ENCODE data around the gene GADD45GIP1.
"Not testable (repeated sequence)": the region's sequence is repeated elsewhere in the genome, so short reads cannot be mapped to it uniquely, and the experiment has no call there.

GADD45GIP1 gene

DNA sequence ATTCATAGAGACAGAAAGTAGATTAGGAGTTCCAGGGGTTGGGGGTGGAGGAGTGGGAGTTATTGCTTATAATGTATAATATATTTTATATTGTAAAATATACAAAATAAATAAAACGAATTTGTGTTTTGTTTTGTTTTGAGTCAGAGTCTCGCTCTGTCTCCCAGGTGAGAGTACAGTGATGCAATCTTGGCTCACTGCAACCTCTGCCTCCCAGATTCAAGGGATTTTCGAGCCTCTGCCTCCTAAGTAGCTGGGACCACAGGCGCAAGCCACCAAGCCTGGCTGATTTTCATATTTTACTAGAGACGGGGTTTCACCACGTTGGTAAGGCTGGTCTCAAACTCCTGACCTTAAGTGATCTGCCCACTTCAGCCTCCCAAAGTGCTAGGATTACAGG is 2.5 kb upstream of the GADD45GIP1 start:
- DNase-seq (ENCODE audit: low read depth in 2 of 2): no peak

DNA sequence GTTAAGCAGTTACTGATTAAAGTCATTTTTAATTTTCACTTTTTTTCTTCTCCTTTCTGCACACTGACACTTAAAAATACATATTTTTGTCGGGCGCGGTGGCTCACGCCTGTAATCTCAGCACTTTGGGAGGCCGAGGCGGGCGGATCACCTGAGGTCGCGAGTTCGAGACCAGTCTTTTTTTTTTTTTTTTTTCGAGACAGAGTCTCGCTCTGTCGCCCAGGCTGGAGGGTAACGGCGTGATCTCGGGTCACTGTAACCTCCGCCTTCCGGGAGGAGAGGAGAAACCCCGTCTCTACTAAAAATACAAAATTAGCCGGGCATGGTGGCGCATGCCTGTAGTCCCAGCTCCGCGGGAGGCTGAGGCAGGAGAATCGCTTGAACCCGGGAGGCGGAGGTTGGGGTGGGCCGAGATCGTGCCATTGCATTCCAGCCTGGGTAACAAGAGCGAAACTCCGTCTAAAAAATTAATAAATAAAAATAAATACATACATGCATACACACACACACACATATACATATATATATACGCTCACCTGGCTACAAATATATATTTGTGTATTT is 448 bp upstream of the GADD45GIP1 start:
- DNase-seq (ENCODE audit: low read depth in 2 of 2): not testable (repeated sequence)

GRCh38 chr19:12955996-12956395 is 1.0 kb downstream of the GADD45GIP1 start:
- no peak for DNase-seq (ENCODE audit: low read depth in 2 of 2)

DNA sequence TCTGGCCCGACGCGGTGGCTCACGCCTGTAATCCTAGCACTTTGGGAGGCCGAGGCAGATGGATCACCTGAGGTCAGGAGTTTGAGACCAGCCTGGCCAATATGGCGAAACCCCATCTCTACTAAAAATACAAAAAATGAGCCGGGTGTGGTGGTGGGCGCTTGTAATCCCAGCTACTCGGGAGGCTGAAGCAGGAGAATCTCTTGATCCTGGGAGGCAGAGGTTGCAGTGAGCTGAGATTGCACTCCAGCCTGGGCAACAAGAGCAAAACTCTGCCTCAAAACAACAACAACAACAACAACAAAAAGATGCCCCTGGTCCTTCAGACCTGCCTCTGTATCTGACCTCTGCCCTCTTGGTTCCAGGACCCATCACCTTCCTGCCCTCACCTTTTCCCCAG is 1.4 kb downstream of the GADD45GIP1 start:
- DNase-seq (ENCODE audit: low read depth in 2 of 2): not testable (repeated sequence)

DNA sequence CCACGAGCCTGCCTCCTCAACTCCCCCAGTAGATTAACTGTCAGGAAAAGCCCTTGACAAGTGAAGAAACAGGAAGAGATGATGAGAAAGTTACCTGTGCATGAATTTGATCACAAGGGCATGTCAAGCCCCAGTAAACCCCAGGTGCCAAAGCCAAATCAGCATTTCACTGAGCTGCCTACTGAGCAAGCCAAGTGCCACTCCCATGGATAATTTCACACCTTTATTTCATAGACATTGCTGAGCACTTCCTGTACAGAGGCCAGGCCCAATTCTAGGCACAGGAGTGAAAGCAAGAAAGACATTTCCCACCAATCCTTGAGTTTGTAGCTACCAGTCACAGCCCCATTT is 2.4 kb downstream of the GADD45GIP1 start:
- DNase-seq (ENCODE audit: low read depth in 2 of 2): no peak

- no peak for DNase-seq (ENCODE audit: low read depth in 2 of 2)
Observed at GRCh38 chr19:12953799-12954611, 3.0 kb downstream of the GADD45GIP1 start.

GRCh38 chr19:12953138-12953798 is 3.8 kb downstream of the GADD45GIP1 start:
- DNase-seq (ENCODE audit: low read depth in 2 of 2): no peak

GRCh38 chr19:12952488-12953137 is 4.4 kb downstream of the GADD45GIP1 start:
- DNase-seq (ENCODE audit: low read depth in 2 of 2): no peak

DNA sequence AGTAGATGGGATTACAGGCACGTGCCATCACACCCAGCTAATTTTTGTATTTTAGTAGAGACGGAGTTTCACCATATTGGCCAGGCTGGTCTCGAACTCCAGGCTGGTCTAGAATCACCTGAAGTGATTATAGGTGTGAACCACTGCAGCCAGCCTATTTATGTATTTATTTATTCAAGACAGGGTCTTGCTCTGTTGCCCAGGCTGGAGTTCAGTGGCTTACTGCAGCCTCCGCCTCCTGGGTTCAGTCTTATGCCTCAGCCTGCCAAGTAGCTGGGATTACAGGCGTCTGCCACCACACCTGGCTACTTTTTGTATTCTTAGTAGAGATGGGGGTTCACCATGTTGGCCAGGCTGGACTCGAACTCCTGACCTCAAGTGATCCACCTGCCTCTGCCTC is 5.0 kb downstream of the GADD45GIP1 start:
- DNase-seq (ENCODE audit: low read depth in 2 of 2): not testable (repeated sequence)

DNA sequence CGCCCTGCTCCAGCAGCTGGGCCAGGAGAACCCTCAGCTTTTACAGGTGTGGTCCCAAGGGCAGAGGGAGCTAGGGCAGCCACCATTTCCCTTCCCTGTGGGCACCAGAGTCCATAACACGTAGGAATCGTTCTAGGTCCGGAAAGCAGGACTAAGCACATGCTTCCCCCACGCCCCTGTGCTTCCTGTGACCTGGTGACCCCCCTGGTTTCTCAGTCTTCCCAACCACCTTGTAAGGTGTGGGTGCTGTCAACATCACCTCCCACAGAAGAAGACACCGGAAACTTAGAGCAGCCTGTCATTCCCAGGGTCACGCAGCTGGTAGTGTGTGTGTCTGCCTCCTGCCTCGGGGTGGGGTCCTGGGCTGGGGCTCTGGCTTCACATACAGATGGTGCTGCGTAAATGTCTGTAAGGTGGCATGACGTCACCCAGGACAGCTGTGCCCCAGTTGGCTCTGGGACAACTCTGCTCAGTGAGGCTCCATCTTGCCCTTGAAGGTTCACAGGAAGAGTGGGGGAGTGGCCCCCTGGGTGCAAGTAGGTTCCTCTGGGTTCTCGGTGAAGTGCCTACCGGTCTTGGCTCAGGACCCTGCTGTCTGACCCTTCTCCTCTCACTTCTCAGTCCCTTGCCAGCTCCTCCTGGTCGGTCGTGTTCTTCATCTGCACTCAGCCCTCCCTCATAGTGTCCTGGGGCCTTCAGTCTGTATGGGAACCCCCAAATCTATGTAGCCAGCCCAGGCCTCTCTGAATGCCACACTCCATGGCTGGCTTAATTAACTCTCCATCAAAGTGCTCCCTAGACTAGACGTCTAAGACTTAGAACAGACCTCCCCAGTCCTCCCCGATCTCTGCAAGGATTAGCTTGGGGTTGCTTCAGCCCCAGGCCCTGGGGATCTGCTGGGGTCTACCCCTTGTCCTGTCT is 7.4 kb downstream of the GADD45GIP1 start:
- DNase-seq (ENCODE audit: low read depth in 2 of 2): no peak

DNA sequence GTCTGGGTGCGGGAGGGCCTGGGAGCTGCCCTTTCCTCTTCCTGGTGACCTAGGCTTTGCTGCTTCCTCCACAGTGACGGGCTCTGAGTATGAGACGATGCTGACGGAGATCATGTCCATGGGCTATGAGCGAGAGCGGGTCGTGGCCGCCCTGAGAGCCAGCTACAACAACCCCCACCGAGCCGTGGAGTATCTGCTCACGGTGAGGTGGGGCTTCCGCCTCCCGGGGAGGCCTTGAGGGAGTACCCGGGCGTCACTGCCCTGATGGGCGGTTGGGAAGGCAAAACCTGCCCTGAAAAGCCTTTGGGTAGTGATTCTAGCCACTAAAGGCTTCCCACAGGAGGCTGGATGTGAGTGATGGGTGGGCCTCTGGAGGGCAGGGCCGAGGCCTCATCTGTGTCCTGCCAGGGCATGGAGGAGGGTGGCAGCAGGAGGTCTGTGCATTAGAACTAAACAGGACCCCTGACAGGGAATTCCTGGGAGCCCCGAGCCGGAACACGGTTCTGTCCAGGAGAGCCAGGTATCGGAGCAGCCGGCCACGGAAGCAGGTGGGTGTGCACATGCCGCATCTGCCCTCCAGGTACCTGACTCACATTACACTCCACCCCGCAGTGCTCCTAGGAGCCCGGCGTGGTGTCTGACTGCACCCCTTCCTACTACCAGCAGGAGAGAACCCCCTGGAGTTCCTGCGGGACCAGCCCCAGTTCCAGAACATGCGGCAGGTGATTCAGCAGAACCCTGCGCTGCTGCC is 8.2 kb downstream of the GADD45GIP1 start:
- no peak for DNase-seq (ENCODE audit: low read depth in 2 of 2)

GRCh38 chr19:12947702-12948611 is 9.1 kb downstream of the GADD45GIP1 start:
- DNase-seq (ENCODE audit: low read depth in 2 of 2): no peak

DNA sequence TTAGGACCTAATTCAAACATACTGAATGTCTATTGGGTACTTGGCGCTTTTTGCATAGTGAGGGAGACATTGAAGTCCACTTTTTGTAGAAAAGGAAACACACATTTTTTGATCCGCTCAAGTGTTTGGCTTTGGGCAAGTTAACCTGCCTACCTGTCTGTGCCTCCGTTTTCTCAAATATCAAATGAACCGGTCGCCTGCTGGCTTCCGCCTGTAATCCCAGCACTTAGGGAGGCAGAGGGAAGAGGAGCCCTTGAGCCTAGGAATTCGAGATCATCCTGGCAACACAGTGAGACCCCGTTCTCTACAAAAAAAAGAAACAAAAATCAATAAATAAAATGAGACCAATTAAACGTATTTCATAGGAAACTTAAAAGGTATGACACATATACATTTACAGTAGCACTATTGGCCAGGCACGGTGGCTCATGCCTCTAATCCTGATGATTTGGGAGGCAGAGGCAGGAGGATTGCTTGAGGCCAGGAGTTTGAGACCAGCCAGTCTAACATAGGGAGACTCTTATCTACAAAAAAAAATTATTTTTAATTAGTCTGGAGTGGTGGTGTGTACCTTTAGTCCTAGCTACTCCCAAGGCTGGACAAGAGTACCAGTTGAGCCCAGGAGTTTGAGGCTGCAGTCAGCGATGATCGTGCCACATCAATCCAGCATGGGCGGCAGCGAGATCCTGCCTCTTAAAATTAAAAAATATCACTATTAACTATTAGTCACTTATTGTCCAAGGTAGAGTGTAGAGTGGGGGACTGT is 10.1 kb downstream of the GADD45GIP1 start:
- DNase-seq (ENCODE audit: low read depth in 2 of 2): no peak

DNA sequence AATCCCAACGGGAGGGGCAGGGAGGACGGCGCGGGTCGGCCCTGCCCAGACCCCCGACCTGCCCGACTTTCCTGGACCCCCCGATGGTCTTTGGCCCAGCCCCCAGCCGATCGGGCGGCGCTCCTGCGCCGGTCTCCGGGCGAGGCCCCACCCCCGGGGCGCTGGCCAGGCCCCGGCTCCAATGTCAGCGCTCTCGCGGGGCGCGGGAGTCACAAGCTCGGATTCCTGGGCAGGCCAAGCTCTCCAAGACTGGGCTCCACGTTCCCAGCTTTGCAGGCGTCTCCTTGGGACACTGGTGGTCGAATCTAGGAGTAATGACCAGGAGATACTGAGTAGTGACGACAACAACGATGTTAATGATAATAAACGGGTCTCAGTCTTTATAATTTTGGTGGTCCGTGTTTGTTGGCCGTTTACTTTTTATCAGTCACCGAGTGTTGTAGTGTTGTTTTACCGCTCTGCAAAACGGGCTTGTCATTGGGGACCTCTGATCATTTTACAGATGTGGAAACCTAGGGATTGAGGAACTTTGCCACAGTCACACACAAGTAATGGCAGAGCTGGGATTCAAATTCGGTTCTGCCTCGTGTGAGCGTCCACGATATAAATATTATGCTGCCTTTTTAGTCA is 10.8 kb downstream of the GADD45GIP1 start:
- DNase-seq (ENCODE audit: low read depth in 2 of 2): peak in 1 of 2 donors; percentile 48

DNA sequence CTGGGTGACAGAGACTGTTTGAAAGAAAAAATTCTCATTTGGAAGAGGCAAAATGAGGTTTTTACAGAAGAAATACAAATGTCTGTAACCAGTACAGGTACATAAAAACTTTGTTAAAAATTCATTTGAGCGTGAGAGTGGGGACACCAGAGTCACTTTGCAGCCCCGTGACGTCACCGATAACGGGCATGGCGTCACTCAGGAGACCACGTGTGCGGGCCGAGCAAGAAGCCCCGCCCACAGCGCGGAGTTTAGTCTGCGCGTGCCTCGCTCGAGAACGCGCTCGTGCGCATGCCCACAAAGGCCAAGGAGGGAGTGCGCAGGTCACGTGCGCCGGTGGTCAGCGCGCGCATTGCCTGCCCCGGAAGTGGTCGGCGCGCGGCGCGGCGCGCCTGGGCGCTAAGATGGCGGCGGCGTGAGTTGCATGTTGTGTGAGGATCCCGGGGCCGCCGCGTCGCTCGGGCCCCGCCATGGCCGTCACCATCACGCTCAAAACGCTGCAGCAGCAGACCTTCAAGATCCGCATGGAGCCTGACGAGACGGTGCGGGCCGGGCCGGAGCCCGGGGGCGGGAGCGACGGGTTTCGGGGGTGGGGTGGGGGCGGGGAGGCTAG is 11.4 kb downstream of the GADD45GIP1 start, which contains the start of gene RAD23A:
Gene RAD23A, plus strand, starts transcription at position 384 of the 613 bp plus-strand sequence. Its CDS starts 87 bp downstream, at position 471.
- DNase-seq (ENCODE audit: low read depth in 2 of 2): peak; percentile 94 to 97

DNA sequence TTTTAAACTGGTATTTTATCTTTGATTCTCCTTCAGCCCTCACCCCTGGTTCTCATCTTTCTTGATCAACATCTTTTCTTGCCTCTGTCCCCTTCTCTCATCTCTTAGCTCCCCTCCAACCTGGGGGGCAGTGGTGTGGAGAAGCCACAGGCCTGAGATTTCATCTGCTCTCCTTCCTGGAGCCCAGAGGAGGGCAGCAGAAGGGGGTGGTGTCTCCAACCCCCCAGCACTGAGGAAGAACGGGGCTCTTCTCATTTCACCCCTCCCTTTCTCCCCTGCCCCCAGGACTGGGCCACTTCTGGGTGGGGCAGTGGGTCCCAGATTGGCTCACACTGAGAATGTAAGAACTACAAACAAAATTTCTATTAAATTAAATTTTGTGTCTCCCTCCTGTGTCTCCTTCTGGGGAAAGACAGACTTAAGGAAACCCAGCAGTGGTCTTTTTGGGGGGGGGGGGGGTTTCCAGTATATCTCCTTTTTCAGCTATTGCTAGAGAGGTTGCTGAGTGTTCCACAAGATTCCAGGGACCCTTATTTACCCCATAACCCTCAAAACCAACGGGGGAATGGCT is 12.8 kb downstream of the GADD45GIP1 start:
- no peak for DNase-seq (ENCODE audit: low read depth in 2 of 2)

GRCh38 chr19:12943437-12944044 is 13.5 kb downstream of the GADD45GIP1 start:
- DNase-seq (ENCODE audit: low read depth in 2 of 2): no peak
